Glomerular visceral epithelial cell (primary cell): Measurements from ENCODE around the gene USP6NL.

ENCODE experiments used
- DNase-seq: peaks from one replicate; pipeline ENCODE4 v3.0.0-alpha.2; 2016; ENCODE audit errors: extremely low spot score

USP6NL gene

GRCh38 chr10:11616021-11616420, 4.6 kb upstream of the USP6NL start:
- DNase-seq, result peak; percentile 21

GRCh38 chr10:11615396-11615795, 3.9 kb upstream of the USP6NL start:
- no peak for DNase-seq

- DNase-seq, result no peak
These were observed 861 bp upstream of the USP6NL start for GRCh38 chr10:11612021-11613001.

GRCh38 chr10:11610826-11611247, 613 bp downstream of the USP6NL start:
- DNase-seq, result peak; percentile 41

- no peak for DNase-seq
These were observed 1.2 kb downstream of the USP6NL start for GRCh38 chr10:11610166-11610825.

- DNase-seq, result no peak
These were observed 1.9 kb downstream of the USP6NL start for GRCh38 chr10:11609492-11610093.

GRCh38 chr10:11609052-11609451, 2.4 kb downstream of the USP6NL start:
- no peak for DNase-seq

GRCh38 chr10:11608159-11609013, 3.1 kb downstream of the USP6NL start:
- no peak for DNase-seq

- no peak for DNase-seq
These were observed 5.5 kb downstream of the USP6NL start for GRCh38 chr10:11605807-11606408.

GRCh38 chr10:11604865-11605650, 6.4 kb downstream of the USP6NL start:
- no peak for DNase-seq

- DNase-seq, result no peak
These were observed 7.7 kb downstream of the USP6NL start for GRCh38 chr10:11603741-11604140.

- no peak for DNase-seq
These were observed 8.4 kb downstream of the USP6NL start for GRCh38 chr10:11602919-11603523.

- DNase-seq, result no peak
These were observed 9.1 kb downstream of the USP6NL start for GRCh38 chr10:11602358-11602757.

- no peak for DNase-seq
These were observed 9.8 kb downstream of the USP6NL start for GRCh38 chr10:11601670-11602069.

GRCh38 chr10:11600280-11600679, 11.2 kb downstream of the USP6NL start:
- no peak for DNase-seq

GRCh38 chr10:11598712-11599397, 12.6 kb downstream of the USP6NL start:
- DNase-seq, result no peak

- DNase-seq, result no peak
These were observed 14.0 kb downstream of the USP6NL start for GRCh38 chr10:11597470-11597869.

- DNase-seq, result peak; percentile 37
These were observed 16.1 kb downstream of the USP6NL start for GRCh38 chr10:11595395-11595692.

- no peak for DNase-seq
These were observed 16.7 kb downstream of the USP6NL start for GRCh38 chr10:11594589-11595394.
